Fibroblast of peridontal ligament (primary cell): ENCODE measurements around the gene FOSB.
"Not testable (repeated sequence)": the region's sequence is repeated elsewhere in the genome, so short reads cannot be mapped to it uniquely, and the experiment has no call there.

Source experiments
- DNase-seq: peaks from one replicate; pipeline ENCODE4 v3.0.0-alpha.2; 2010; ENCODE audit errors: extremely low read depth

The FOSB gene

GRCh38 chr19:45506246-45506988 is 38.6 kb downstream of the FOSB start:
- DNase-seq: peak; percentile 73

GRCh38 chr19:45506989-45507871 is 39.4 kb downstream of the FOSB start, which contains the start of gene VASP:
VASP (plus strand) TSS chr19:45507479; CDS start chr19:45507772, 293 bp downstream.
- peak; percentile 70 for DNase-seq

GRCh38 chr19:45507872-45508416 is 40.1 kb downstream of the FOSB start:
- DNase-seq: no peak

- DNase-seq: no peak
These were observed 40.6 kb downstream of the FOSB start for GRCh38 chr19:45508417-45508860.

GRCh38 chr19:45508861-45509691 is 41.3 kb downstream of the FOSB start:
- DNase-seq: peak; percentile 41

GRCh38 chr19:45509692-45510015 is 41.9 kb downstream of the FOSB start:
- DNase-seq: no peak

- DNase-seq: not testable (repeated sequence)
These were observed 42.6 kb downstream of the FOSB start for GRCh38 chr19:45510352-45510751.

- no peak for DNase-seq
These were observed 43.3 kb downstream of the FOSB start for GRCh38 chr19:45511074-45511473.

- DNase-seq: no peak
These were observed 45.2 kb downstream of the FOSB start for GRCh38 chr19:45512881-45513483.

- DNase-seq: no peak
These were observed 46.7 kb downstream of the FOSB start for GRCh38 chr19:45514376-45515051.

GRCh38 chr19:45515081-45515624 is 47.4 kb downstream of the FOSB start:
- DNase-seq: no peak

- DNase-seq: no peak
These were observed 48.1 kb downstream of the FOSB start for GRCh38 chr19:45515807-45516401.

- no peak for DNase-seq
These were observed 49.4 kb downstream of the FOSB start for GRCh38 chr19:45517238-45517637.

GRCh38 chr19:45517641-45518468 is 50.1 kb downstream of the FOSB start:
- no peak for DNase-seq

GRCh38 chr19:45518469-45518826 is 50.7 kb downstream of the FOSB start:
- DNase-seq: no peak

GRCh38 chr19:45522010-45522941 is 54.5 kb downstream of the FOSB start:
- no peak for DNase-seq

- peak; percentile 89 for DNase-seq
These were observed 56.0 kb downstream of the FOSB start for GRCh38 chr19:45523642-45524256.
